MM.1S (cell line): ENCODE results near the gene ZNF695.

Experiments
- DNase-seq: peaks from one replicate; pipeline ENCODE4 v3.0.0-alpha.2; 2015
- H2AFZ ChIP-seq: fragments of 300-600 bp; sonication (generic); 2 replicates; pipeline ENCODE4 v1.6.0; 2016; ENCODE audit warnings: antibody characterized with exemption, low read length
- H3F3A ChIP-seq: fragments of 300-600 bp; sonication (generic); 2 replicates; pipeline ENCODE4 v1.6.1; 2016; ENCODE audit warnings: mild to moderate bottlenecking, antibody characterized with exemption, low read length, moderate library complexity, mixed read lengths; ENCODE audit not compliant: insufficient read depth
- H3K27ac ChIP-seq: fragments of 300-600 bp; sonication (generic); 2 replicates; pipeline ENCODE4 v1.5.1; 2016; ENCODE audit warnings: mild to moderate bottlenecking, low read length
- H3K27me3 ChIP-seq: fragments of 300-600 bp; sonication (generic); replicated peaks from 2 replicates; pipeline ENCODE4 v1.6.0; 2016; ENCODE audit warnings: low read length; ENCODE audit not compliant: insufficient read depth
- H3K36me3 ChIP-seq: fragments of 300-600 bp; sonication (generic); replicated peaks from 2 replicates; pipeline ENCODE4 v1.6.1; 2016; ENCODE audit warnings: mild to moderate bottlenecking, low read length, mixed read lengths; ENCODE audit not compliant: insufficient read depth
- H3K4me1 ChIP-seq: fragments of 300-600 bp; sonication (generic); 2 replicates; pipeline ENCODE4 v1.6.1; 2016; ENCODE audit warnings: low read length, mixed read lengths
- H3K4me2 ChIP-seq: fragments of 300-600 bp; sonication (generic); 2 replicates; pipeline ENCODE4 v1.6.0; 2016; ENCODE audit warnings: low read depth, low read length
- H3K4me3 ChIP-seq: fragments of 300-600 bp; sonication (generic); 2 replicates; pipeline ENCODE4 v1.5.1; 2016; ENCODE audit warnings: low read length, mixed read lengths
- H3K79me2 ChIP-seq: fragments of 300-600 bp; sonication (generic); 2 replicates; pipeline ENCODE4 v1.6.1; 2016; ENCODE audit warnings: mixed run types, low read length, mixed read lengths
- H3K9ac ChIP-seq: fragments of 300-600 bp; sonication (generic); 2 replicates; pipeline ENCODE4 v1.6.1; 2016; ENCODE audit warnings: low read length, mixed read lengths
- H3K9me2 ChIP-seq: fragments of 300-600 bp; sonication (generic); replicated peaks from 2 replicates; pipeline ENCODE4 v1.6.1; 2016; ENCODE audit warnings: mild to moderate bottlenecking, low read length, mixed read lengths; ENCODE audit not compliant: insufficient read depth
- H3K9me3 ChIP-seq: fragments of 300-600 bp; sonication (generic); replicated peaks from 2 replicates; pipeline ENCODE4 v1.6.1; 2016; ENCODE audit warnings: mild to moderate bottlenecking, low read length, mixed read lengths; ENCODE audit not compliant: insufficient read depth
- H4K20me1 ChIP-seq: fragments of 300-600 bp; sonication (generic); 2 replicates; pipeline ENCODE4 v1.6.1; 2016; ENCODE audit warnings: mild to moderate bottlenecking, low read length, moderate library complexity, mixed read lengths; ENCODE audit not compliant: insufficient read depth
- EZH2 ChIP-seq: fragments of 300-600 bp; sonication (generic); optimal IDR thresholded peaks from 2 replicates; pipeline ENCODE3; 2017; ENCODE audit warnings: low read depth, mild to moderate bottlenecking, antibody characterized with exemption, low read length, mixed read lengths
- EZH2phosphoT487 ChIP-seq: fragments of 300-600 bp; sonication (generic); IDR thresholded peaks from 2 replicates; pipeline ENCODE4 v1.6.1; 2018; ENCODE audit warnings: antibody characterized with exemption, low read length
- TF ChIP-seq, protein P1 (sequence below): fragments of 300-600 bp; sonication (generic); IDR thresholded peaks from 2 replicates; pipeline ENCODE4 v1.5.1; 2016; ENCODE audit warnings: antibody characterized with exemption, low read length, mixed read lengths

ZNF695 gene

DNA sequence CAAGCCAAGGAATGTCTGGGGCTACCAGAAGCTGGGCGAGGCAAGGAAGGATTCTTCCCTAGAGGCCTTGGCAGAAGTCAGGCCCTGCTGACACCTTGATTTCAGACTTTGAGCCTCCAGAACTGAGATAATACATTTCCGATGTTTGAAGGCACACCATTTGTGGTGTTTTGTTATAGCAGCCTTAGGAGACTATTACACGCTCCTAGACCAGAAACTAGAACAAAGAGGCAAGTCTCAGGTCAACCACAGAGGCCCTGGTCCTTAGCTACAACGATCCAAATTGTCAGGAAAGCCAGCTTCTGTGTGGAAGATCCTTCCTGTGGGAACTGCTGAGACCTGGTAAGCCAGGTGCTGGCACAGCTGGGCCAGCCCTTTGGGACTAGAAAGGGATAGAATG is 56.4 kb downstream of the ZNF695 start:
- no peak for DNase-seq
- H3K36me3 ChIP-seq: no peaks in the 10 kb centered on the region

DNA sequence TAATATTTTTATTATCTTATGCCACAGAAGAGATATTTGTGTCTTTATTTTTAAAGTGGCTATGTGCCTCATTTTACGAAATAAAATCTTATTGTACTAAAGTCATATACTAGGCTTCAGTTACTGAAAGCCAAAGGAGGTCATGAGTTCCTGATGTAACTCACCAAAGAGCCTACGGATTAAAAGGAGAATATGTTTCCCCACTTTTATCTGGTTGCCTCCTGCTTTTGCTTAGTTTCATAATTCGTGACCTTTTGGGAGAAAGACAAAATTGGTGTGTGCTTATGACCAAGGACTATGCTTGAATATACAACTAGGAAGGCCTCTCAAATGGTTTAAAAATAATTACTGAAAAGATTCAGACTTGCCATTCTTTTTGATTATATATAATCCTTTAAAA is 57.9 kb downstream of the ZNF695 start:
- Histone ChIP-seq H3K9ac (no peak overlapping the region), H4K20me1 (no peaks in the 10 kb centered on the region), H3K36me3 (no peaks in the 10 kb centered on the region)

More for the DNA sequence above, 56.4 kb downstream of the ZNF695 start:
- no peaks in the 10 kb centered on the region for H4K20me1 ChIP-seq
- H3F3A ChIP-seq: no peaks in the 10 kb centered on the region
- H2AFZ ChIP-seq: no peak overlapping the region
- no peaks in the 10 kb centered on the region for H3K9me3 ChIP-seq
- H3K9ac ChIP-seq: no peak overlapping the region
- no peak overlapping the region for H3K27ac ChIP-seq
- H3K9me2 ChIP-seq: no peaks in the 10 kb centered on the region
- no peaks in the 10 kb centered on the region for H3K79me2 ChIP-seq
- H3K4me3 ChIP-seq: no peak overlapping the region
- TF ChIP-seq, protein P1, sequence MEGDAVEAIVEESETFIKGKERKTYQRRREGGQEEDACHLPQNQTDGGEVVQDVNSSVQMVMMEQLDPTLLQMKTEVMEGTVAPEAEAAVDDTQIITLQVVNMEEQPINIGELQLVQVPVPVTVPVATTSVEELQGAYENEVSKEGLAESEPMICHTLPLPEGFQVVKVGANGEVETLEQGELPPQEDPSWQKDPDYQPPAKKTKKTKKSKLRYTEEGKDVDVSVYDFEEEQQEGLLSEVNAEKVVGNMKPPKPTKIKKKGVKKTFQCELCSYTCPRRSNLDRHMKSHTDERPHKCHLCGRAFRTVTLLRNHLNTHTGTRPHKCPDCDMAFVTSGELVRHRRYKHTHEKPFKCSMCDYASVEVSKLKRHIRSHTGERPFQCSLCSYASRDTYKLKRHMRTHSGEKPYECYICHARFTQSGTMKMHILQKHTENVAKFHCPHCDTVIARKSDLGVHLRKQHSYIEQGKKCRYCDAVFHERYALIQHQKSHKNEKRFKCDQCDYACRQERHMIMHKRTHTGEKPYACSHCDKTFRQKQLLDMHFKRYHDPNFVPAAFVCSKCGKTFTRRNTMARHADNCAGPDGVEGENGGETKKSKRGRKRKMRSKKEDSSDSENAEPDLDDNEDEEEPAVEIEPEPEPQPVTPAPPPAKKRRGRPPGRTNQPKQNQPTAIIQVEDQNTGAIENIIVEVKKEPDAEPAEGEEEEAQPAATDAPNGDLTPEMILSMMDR: no peak
- no peak for TF ChIP-seq EZH2phosphoT487
- no peak for TF ChIP-seq EZH2
- H3K4me1 ChIP-seq: no peaks in the 10 kb centered on the region
- no peak overlapping the region for H3K4me2 ChIP-seq
- H3K27me3 ChIP-seq: no peaks in the 10 kb centered on the region

DNA sequence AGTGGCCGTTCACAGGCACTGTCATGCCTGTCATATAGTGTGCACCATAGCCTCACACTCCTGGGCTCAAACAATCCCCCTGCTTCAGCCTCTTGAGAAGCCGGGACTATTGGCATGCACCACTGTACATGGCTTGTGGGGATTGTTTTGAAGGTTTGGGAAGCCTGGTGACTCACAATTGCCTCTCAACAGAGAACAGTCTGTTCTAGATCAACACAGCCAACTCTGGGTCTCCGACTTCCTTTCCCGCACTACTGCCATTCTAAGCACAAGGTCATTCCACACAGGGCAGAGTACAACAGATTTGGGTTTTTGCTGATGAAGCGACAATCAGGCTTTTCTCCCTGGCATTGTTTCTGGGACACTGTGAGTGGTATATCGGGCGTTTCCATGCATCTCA is 60.6 kb downstream of the ZNF695 start:
- Histone ChIP-seq H3K9ac (no peak overlapping the region), H4K20me1 (no peaks in the 10 kb centered on the region), H3K4me3 (no peak overlapping the region), H3K4me2 (no peak overlapping the region), H3K27me3 (no peaks in the 10 kb centered on the region), H3F3A (no peaks in the 10 kb centered on the region), H3K4me1 (no peaks in the 10 kb centered on the region), H3K9me2 (no peaks in the 10 kb centered on the region), H3K36me3 (no peaks in the 10 kb centered on the region), H2AFZ (no peak overlapping the region), H3K79me2 (no peaks in the 10 kb centered on the region), H3K27ac (no peak overlapping the region), H3K9me3 (no peaks in the 10 kb centered on the region)
- DNase-seq: no peak
- TF ChIP-seq EZH2 (no peak), EZH2phosphoT487 (no peak)
- TF ChIP-seq, protein P1: no peak

More for the DNA sequence above, 57.9 kb downstream of the ZNF695 start:
- Histone ChIP-seq H3K9me3 (no peaks in the 10 kb centered on the region), H3F3A (no peaks in the 10 kb centered on the region), H3K4me3 (no peak overlapping the region), H3K4me1 (no peaks in the 10 kb centered on the region), H3K27ac (no peak overlapping the region), H3K79me2 (no peaks in the 10 kb centered on the region), H3K9me2 (no peaks in the 10 kb centered on the region), H3K4me2 (no peak overlapping the region), H2AFZ (no peak overlapping the region), H3K27me3 (no peaks in the 10 kb centered on the region)
- TF ChIP-seq EZH2 (no peak), EZH2phosphoT487 (no peak)
- TF ChIP-seq, protein P1: no peak
- DNase-seq: no peak
